22Rv1 (cell line): ENCODE measurements around the gene SNX8.

ENCODE experiments used
- CTCF ChIP-seq: fragments of 450-650 bp; IDR thresholded peaks from 2 replicates; pipeline ENCODE4 v1.5.1; 2017; ENCODE audit warnings: mild to moderate bottlenecking
- ZFX ChIP-seq: fragments of 450-650 bp; IDR thresholded peaks from 2 replicates; pipeline ENCODE4 v1.6.1; 2017; ENCODE audit warnings: antibody characterized with exemption, borderline replicate concordance

- TF ChIP-seq CTCF: no peak
- TF ChIP-seq ZFX: no peak
Measured at GRCh38 chr7:2299131-2299829, 15.0 kb downstream of the SNX8 start.
